SKM-1 (cell line): ENCODE results near the gene SIPA1.

ENCODE experiments used
- DNase-seq: peaks from one replicate; lab custom pipeline; 2025; ENCODE audit not compliant: unreplicated experiment; lab: John Stamatoyannopoulos, UW

Gene SIPA1

DNA sequence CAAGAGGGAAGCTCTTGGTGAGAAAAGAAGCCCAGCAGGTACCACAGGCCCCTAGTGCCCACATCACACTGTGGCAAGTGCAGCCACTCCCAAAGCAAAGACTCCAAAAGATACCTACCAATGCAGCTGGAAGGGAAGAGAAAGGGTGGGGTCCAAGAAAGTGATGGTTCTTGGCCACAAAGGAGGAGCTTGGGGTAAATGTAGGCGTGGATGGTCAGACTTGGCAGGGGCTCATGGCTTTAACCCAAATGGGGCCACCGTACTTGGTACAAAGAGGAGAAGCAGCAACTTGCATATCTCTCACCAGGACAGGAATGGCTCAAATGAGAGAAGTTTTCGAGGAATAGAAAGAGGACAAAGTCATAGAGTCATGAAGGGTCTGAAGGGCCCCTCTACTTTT, 28.7 kb upstream of the SIPA1 start:
- no peak for DNase-seq

GRCh38 chr11:65609665-65610064, 28.2 kb upstream of the SIPA1 start:
- DNase-seq, result no peak

DNA sequence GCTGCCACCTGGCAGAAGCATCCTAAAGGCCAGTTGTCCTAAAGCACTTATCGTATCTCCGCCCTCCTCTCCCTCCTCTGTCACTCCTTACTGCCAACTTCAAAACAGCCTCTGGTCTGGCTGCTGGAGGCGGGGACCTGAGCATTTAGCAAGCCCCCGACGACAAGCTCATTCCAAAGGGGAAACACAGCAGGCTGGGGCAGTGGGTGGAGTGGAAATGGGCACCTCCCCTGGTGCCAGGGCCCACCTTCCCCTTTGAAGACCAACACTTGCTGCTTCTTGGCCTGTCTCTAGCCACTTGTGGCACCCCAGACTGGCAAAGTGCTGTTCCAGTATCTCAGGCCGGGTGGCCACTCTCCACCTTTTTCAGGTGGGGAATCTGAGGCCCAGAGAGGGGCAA, 27.5 kb upstream of the SIPA1 start:
- no peak for DNase-seq

DNA sequence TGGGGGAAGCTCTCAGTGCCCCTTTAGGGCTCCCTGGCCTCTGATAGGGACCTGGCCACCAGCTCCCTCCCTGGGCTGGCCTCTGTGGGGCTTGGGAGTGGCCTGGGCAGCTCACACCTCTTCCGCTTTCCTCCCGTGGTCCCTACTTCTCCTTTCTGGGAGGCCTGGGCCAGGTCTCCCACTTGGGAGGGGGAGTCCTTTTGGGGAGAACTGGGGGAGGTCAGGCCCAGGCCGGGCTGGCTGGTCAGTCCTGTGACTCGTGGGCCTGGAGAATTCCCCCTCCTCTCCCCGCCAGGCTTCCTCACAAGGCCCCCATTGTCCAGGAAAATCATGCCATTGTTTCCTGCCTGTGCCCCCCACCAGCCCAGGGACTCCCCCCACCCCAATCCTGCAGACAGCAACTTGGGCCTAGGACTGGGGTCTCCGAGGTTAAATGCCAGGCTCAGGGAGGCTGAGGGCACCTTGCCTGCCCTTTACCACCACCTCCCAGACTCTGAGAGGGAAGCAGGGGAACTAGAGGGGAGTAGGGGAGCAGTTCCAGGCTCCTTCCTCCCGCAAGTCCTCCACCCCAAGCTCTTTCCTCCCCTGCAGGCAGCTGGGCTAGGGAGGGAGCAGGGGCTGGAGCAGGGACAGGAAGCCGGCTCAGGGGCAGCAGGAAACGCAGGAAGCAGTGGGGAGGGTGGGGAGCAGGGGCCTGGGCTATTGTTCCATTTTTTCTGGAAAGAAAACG, 26.7 kb upstream of the SIPA1 start:
- peak; percentile 81 for DNase-seq

- no peak for DNase-seq
Measured at GRCh38 chr11:65611758-65612603, 25.9 kb upstream of the SIPA1 start.

- no peak for DNase-seq
Measured at GRCh38 chr11:65612691-65613090, 25.2 kb upstream of the SIPA1 start.

DNA sequence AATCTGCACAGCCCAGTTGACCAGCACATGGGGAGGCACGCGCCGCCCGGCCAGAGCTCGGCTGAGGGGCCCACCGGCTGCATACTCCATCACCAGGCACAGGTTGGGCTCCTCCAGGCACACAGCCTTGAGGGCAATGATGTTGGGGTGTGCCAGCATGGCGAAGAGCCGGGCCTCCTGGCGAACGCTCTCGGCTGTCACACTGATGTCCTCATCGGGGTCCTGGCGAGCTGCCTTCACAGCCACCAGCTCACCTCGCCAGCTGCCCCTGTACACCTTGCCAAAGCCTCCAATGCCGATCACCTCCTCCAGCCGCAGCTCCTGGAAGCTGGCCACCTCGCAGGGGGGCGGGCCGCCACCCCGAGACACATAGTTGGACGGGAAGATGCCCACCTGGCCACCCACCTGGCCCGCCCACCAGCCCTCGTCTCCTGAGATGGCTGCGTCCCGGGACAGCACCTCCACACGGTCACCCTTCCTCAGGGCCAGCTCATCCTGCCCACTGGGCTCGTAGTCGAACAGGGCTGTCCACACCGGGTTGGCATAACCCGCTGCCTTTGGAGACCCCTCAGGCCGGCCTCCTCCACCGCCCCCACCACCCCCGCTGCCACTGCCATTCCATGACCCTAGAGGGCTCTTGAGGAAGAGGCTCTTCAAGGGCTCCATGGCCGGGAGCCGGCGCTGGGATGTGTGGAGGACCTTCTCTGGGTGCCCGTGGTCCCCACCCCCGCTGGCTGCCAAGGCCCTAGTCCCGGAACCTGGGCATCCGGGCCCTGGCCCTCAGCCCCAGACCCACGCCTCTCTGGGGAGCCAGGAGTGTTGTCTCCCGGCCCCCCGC, 24.6 kb upstream of the SIPA1 start:
- no peak for DNase-seq

DNA sequence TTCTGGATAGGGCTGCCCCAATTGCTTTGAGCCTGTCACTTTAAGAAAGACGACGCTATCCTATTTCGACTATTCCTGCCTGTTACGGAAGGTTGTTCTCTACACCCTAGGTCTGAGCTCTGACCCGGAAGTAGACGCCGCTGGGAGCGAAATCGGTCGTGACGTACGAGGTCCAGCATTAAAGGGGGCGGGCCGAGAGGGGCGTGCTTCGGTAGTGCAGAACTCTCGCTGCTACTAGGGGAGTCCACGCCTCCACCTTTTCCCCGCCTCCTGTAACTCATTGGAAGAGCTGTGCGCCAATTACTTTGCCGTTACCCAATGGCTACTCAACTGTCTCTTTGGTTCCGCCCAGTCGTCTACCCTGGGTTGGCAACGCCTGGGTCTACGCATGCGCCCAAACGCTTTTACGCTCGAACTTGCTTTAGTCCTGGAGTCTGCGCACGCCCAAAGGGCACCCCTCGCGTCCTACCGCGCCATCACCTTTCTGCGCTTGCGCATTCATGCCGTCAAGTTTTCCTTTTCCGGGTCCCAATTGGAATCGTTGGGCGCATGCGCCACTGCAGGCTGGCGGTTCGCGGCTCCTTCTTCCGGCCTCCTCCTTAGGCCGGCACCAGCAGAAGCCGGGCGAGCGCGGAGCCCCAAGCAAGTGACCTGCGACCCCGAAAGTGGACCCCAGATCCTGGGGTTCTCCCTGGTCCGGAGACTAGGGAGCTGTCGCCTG, 22.5 kb upstream of the SIPA1 start, which contains the start of gene PCNX3:
TSS of gene PCNX3 (plus strand) at position 548 of the 721 bp plus-strand sequence. CDS start 536 bp downstream, outside the sequence.
- DNase-seq, result peak; percentile 100

DNA sequence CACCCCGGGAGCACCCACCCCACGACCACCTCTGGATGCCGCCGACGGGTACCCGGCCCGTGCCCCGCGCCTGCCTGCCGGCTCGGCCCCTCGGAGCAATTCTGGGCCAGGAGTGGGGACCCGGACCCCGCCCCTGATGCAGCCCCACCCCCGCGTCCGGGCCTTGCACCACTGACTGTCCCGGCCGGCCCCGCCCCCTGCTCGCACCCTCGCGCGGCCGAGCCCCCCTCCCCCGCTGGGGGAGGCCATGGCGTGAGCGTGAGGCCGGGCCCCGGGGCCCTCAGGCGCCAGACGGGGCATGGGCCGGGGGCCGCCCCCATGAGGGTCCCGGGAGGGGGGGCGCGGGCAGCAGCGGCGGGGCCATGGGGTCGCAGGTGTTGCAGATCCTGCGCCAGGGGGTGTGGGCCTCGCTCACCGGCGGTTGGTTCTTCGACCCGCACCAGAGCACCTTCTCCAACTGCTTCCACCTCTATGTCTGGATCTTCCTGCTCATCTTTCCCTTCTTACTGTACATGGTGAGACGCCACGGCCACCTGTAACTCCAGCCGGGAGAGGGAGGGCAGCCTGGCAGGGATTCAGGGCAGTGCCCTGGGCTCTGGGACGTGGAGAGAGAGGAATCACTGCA, 21.8 kb upstream of the SIPA1 start:
- no peak for DNase-seq

- DNase-seq, result no peak
Measured at GRCh38 chr11:65616575-65617001, 21.3 kb upstream of the SIPA1 start.

GRCh38 chr11:65617136-65617850, 20.6 kb upstream of the SIPA1 start:
- no peak for DNase-seq

GRCh38 chr11:65617990-65618751, 19.7 kb upstream of the SIPA1 start:
- DNase-seq, result no peak

DNA sequence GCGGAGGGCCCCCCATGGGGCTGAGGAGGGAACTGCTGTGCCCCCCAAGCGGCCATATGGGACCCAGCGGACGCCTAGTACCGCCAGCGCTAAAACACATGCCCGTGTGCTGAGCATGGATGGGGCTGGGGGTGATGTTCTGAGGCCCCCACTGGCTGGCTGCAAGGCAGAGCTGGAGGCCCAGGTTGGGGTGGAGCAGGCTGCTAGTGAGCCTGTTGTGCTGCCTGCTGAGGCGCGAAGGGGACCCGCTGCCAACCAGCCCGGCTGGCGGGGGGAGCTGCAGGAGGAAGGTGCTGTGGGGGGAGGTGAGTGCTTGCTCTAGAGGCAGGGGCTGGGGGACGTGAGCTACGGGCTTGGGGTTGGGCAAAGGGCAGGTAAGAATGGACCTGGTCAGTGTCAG, 19.1 kb upstream of the SIPA1 start:
- no peak for DNase-seq

DNA sequence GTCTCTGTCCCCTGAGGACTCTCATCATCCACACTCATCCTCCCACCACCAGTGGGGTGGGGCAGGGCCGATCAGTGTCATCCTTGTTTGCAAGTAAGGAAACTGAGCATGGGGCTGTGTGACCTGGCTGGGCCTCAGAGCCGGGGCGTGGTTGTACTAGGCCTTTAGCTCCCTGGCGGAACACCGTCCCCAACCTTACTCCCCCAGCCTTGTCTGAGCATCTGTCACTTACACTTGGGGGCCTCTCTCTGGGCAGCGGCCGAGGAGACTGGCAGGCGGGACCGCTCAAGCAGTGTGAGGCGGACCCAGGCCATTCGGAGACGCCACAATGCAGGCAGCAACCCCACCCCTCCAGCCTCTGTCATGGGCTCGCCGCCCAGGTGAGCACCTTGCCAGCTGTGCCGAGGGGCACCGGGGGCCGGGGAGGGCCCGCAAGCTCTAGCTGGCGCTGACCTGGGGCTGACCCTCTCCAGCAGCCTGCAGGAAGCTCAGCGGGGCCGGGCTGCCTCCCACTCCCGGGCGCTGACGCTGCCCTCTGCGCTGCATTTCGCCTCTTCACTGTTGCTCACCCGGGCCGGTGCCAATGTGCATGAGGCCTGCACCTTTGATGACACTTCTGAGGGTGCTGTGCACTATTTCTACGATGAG, 18.5 kb upstream of the SIPA1 start:
- DNase-seq, result no peak

DNA sequence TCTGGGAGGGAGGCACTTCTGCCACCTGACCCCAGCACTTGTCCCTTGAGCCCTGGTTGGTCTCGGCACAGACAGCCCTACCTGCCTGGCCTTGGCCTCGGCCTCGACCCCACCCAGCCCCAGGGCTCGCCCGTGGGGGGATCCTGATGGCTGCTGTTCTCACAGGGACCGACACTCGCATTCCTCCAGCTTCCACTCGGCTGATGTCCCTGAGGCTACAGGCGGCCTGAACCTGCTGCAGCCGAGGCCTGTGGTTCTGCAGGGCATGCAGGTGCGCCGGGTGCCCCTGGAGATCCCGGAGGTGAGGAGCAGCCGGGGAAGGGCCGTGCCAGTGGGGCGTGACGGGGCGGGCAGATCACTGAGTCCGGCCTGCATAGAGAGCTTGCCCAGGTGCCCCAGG, 17.2 kb upstream of the SIPA1 start:
- no peak for DNase-seq

GRCh38 chr11:65621460-65621859, 16.4 kb upstream of the SIPA1 start:
- no peak for DNase-seq

DNA sequence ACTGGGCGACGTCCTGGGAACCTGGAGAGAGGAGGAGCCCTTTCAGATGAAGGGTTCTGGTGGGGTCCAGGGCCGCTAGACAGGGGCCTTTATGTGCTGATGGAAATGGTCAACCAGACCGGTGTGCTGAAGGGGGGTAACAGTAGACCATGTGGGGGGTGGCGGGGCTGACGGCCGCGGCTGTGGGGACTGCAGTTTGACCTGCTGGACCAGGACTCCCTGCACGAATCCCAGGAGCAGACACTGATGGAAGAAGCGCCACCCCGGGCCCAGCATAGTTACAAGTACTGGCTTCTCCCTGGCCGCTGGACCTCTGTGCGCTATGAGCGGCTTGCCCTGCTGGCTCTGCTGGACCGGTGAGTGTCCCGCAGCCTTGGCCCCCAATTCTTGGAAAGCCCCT, 15.9 kb upstream of the SIPA1 start:
- DNase-seq, result no peak

GRCh38 chr11:65623177-65623576, 14.7 kb upstream of the SIPA1 start:
- DNase-seq, result no peak
